Measurements from ENCODE around the gene MRPS21.

DNA sequence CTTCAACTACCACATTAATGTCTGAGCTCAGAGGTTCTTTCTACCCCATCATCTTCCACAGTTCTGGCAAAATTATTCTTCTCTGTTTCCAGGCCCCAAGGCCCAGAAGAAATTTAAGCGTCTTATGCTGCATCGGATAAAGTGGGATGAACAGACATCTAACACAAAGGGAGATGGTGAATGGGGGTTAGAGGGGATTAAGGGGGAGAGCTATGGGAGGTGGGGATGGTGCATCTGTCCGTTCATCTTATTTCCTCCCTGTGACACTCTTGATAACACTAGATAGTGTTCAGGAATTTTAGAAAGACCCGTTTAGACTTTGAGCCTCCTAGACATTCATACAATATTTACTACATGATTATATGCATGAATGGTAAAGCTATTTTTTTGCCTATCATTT, 52.7 kb downstream of the MRPS21 start:
- no peak for TF ChIP-seq POLR2A (IDR thresholded peaks at IDR 0.05)
- TF ChIP-seq, protein P1, sequence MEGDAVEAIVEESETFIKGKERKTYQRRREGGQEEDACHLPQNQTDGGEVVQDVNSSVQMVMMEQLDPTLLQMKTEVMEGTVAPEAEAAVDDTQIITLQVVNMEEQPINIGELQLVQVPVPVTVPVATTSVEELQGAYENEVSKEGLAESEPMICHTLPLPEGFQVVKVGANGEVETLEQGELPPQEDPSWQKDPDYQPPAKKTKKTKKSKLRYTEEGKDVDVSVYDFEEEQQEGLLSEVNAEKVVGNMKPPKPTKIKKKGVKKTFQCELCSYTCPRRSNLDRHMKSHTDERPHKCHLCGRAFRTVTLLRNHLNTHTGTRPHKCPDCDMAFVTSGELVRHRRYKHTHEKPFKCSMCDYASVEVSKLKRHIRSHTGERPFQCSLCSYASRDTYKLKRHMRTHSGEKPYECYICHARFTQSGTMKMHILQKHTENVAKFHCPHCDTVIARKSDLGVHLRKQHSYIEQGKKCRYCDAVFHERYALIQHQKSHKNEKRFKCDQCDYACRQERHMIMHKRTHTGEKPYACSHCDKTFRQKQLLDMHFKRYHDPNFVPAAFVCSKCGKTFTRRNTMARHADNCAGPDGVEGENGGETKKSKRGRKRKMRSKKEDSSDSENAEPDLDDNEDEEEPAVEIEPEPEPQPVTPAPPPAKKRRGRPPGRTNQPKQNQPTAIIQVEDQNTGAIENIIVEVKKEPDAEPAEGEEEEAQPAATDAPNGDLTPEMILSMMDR (IDR thresholded peaks at IDR 0.05) = no peak
